Glomerular endothelial cell (primary cell): ENCODE data around the gene FAM24B. TPM values are rescaled to one million over a fixed set of nuclear protein-coding genes. Genes with fewer than 3 reads are reported as not detected.

Source experiments
- DNase-seq: peaks from one replicate; pipeline ENCODE4 v3.0.0-alpha.2; 2011; ENCODE audit warnings: low read depth, low spot score; ENCODE audit errors: extremely low read depth
- total RNA-seq: library from RNA; depleted of rRNA; stranded (reverse); fragments of >200 nt; gene quantifications from 2 replicates; pipeline ENCODE4 v1.2.3, GENCODE V29; 2015

The FAM24B gene
- total RNA-seq, 1 donor from 2014 or later, result 4.7 TPM

DNA sequence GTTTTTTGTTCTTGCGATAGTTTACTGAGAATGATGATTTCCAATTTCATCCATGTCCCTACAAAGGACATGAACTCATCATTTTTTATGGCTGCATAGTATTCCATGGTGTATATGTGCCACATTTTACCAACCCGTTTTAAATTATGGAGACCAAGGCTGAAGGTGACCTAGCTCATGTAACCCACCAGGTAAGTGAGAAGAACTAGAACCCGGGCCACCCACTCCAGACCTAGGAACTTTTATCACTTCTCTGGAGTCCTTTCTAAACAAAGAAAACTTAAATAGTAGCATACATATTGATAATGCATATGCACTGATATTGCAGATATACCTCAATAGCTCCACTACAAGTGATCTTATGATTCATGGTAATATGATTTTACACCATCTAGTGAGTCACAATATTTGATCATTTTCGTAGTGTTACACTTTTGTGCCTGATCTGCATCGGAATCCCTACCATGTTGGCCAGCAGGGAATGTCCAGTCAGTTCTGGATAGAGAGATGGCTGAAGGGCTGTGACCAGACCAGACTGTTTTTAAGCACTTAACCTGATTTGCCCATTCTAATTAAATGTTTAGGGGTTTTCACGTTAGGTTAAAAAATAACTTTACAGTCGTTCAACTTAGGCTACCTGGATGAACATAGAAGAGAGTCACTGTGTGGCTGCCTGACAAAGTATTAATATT is 49.0 kb downstream of the FAM24B start:
- DNase-seq, result no peak

GRCh38 chr10:122829454-122829853 is 49.9 kb downstream of the FAM24B start:
- DNase-seq, result no peak

DNA sequence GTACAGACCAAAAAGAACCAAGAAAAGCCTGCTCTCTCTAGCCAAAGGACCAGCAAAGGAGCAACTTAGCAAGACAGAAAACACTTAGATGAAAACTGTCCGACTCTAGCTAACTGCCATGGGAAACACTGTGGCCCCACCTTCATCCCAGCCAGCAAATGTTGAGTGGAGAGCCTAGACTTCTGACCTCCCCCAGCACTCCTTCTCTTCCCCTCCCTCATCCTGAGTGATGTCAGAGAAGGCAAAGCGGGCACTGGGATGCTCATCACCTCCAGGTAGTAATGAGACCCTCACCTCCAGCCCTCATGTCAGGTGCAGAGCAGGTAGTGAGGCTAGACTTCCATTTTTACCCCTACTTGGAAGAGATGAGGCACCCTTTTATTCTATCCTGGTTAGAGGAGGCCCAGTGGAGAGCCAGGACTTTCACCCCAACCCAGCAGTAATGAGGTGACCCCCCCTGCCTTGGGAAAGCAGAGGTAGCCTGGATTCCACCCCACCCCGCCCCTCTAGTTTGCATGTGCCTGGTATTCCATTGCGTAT is 50.6 kb downstream of the FAM24B start:
- DNase-seq, result no peak

- no peak for DNase-seq
These were observed 52.1 kb downstream of the FAM24B start for GRCh38 chr10:122827302-122827701.

GRCh38 chr10:122822973-122823690 is 56.2 kb downstream of the FAM24B start:
- no peak for DNase-seq

DNA sequence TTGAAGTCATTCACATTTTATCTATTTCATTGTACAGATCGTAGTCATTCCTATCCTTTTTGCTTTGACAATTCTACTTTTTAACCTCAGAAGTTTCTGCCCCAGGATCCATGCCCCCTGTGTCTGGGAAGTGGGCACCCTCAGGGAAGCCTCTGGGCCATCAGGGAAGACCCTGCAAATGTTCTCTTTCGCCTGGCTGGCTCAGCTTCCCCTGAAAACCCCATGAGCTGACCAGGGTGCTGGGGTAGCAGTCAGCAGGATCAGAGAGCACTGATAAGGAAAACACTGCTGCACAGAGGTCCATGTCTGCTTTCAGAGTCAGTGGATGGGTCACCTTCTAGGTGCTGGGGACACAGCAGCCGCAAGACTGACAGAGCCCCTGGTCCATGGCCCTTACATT is 57.6 kb downstream of the FAM24B start:
- DNase-seq, result no peak

DNA sequence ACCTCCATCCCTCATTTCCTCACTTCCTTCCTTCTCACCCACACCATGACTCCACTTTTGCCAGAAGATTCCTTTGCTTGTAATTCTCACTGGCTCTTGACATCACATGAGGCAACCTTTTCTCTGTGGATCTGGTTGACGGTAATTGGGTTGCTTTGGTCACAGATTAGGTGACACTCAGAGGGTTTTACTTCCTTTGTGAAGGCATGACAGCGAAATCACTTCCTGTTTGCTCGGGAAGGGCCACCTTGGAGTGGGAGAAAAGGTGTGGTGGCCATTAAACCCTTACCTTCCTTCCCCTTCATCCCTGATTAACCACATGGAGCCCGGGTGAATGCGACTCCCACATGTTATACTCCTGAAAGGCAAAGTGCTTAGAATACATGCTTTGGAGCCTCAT is 63.9 kb downstream of the FAM24B start:
- DNase-seq, result no peak

DNA sequence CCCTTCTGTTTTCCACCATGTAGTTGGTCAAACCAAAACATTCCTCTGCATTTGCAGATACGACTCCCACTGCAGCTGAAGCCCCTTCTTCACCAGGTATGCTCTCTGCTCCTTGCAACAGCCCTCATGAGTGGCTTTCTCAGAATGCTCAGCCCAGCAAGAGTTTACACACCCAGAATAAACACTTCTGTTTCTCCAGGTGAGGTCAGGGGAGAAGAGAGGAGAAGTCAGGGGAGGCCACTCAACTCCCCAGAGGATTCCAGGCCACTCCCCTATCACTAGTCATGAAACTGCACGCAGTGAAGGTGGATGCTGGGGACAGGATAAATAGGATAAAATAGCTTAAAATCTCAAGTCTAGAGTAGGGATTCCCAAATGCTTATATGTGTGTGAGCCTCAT is 64.9 kb downstream of the FAM24B start:
- no peak for DNase-seq

DNA sequence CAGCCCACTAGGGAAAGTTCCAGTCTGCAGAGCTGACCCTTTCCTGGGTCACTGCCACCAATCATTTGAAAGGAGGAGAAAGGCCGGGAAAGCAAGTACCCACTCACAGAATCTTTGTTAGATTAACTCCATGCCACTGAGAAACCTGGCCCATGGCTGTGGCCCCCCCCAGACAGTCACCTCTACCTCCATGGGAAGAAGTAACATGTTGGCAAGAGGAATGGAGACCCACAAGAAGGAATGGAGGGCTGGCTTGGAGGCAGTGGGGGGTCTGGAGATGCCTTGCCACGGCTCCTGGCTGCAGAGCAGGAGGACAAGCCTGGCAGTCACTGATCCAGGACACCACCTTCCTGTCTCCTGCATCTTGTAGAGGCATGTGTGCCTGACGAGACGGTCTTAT is 66.6 kb downstream of the FAM24B start:
- DNase-seq, result no peak

DNA sequence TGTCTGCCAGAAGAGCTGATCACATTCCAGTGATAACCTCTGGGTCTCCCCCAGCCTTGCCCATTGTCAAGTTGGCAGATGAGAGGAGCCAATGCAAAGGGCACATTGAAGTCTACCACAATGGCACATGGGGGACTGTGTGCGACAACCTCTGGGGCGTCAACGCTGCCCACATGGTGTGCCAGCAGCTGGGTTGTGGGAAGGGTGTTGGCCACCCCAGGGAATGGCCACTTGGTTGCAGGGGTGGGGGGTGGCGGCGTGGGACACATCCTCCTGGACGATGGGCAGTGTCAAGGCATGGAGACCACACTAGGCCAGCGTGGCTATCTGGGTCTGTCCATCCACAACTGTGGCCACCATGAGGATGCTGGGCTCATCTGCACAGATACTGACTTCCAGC is 77.1 kb downstream of the FAM24B start:
- DNase-seq, result no peak

Other genes with a start within 250 kb of the FAM24B start
- not detected in 2 replicates for gene C10orf120, start 179.7 kb downstream of the FAM24B start, total RNA-seq
- gene CUZD1, start 33.7 kb downstream of the FAM24B start, total RNA-seq, result 0.35 and 1.4 TPM in 2 replicates
- gene FAM24A, start 31.0 kb upstream of the FAM24B start, total RNA-seq, result not detected in 2 replicates
- 5.1 and 9.6 TPM in 2 replicates for gene C10orf88, start 74.6 kb upstream of the FAM24B start, total RNA-seq
- 1.6 and 5.0 TPM in 2 replicates for gene PSTK, start 100.8 kb upstream of the FAM24B start, total RNA-seq
- 3.1 and 9.0 TPM in 2 replicates for gene IKZF5, start 129.2 kb upstream of the FAM24B start, total RNA-seq
- 4.4 and 4.7 TPM in 2 replicates for gene ACADSB, start 129.4 kb upstream of the FAM24B start, total RNA-seq